ENCODE measurements around the gene MMAB.

MMAB gene

DNA sequence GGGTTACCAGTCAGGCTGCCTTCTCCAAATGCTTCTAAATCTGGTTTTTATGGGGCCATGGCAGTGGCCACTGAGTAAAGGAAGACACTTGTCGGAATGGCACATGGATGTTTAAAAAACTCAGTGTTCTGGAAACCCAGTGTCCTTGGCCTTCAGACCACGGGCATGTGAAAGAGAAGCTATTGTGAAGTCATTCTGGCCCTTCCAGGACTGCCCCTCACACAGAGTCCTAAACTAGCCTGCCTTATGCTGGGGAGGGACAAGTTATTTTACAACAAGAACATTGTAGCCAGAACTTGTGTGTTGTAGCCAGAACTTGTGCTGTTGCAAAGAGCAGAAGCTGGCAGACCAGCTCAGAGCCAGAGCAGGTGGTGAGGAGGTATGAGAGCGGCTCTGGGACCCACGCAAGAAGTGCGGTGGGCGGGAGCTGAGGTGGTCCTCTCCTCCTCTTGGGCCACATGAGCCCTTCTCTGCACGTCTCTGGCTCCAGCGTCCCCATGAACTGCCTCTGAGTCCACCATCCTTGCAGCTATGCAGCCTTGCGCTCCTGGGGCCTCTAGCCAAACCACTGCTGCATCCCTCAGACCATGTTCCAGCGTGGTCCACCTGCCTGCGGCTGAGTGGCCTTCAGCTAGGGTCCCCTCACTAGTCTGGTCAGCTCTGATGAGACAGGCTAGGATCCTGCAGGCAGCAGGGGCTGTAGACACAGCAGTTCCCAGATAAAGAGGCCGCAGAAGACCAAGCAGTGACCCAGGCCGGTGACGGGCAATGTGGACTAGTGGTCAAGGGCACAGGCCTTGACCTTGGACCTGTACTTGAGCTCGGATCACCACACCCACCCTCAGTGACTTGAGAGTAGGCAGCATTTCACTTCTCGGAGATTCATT, 32.5 kb downstream of the MMAB start:
- peaks cover 10 to 15% (median 12%) of the 10 kb centered on the region in 10 experiments for H3K4me1 ChIP-seq
- H3K36me3 ChIP-seq, result peaks cover 0 to 10% (median 0%) of the 10 kb centered on the region in 11 experiments; a peak in 4 of 22 replicates
- no peaks in the 10 kb centered on the region for H3K9me3 ChIP-seq (replicated peaks in 1 of 11)
- H3K4me3 ChIP-seq, result no peak overlapping the region
- no peak for TF ChIP-seq Cebpa-rat (IDR thresholded peaks at IDR 0.05)
- no peaks in the 10 kb centered on the region for H3K27me3 ChIP-seq
- H3K27ac ChIP-seq, result no peak overlapping the region
- peaks cover 0 to 5% (median 0%) of the 10 kb centered on the region in 11 experiments; a peak in 2 of 22 replicates for H4K20me1 ChIP-seq
- H3K9ac ChIP-seq, result no peak overlapping the region
- no peak overlapping the region for H3K4me2 ChIP-seq

DNA sequence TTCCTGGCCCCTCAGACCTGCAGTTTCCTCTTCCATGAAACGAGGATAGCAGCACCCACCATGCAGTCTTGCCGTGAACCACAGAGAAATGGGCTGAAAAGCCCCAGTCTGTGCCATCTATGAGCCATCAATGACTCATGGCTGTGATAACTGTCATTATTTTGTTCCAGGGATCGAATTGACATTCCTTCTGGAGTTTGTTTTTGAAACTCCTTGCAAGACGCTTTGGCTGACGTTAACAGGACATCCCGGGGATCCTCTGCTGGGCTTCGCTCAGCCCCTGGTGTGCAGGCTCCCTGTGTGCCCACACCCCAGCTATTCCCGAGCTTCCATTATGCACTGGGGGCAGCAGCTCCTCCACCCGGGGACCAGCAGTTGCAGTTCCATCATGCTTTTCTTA, 33.8 kb downstream of the MMAB start:
- H3K9me3 ChIP-seq (replicated peaks in 1 of 11), result no peaks in the 10 kb centered on the region
- H3K4me1 ChIP-seq, result peaks cover 0 to 2% (median 1%) of the 10 kb centered on the region in 10 experiments; a peak in 13 of 20 replicates
- no peak overlapping the region for H3K9ac ChIP-seq
- no peak overlapping the region for H3K27ac ChIP-seq
- H4K20me1 ChIP-seq, result peaks cover 0 to 7% (median 0%) of the 10 kb centered on the region in 11 experiments; a peak in 3 of 22 replicates
- H3K36me3 ChIP-seq, result peaks cover 0 to 22% (median 6%) of the 10 kb centered on the region in 11 experiments; a peak in 14 of 22 replicates
- TF ChIP-seq Cebpa-rat (IDR thresholded peaks at IDR 0.05), result no peak
- H3K27me3 ChIP-seq, result no peaks in the 10 kb centered on the region
- H3K4me2 ChIP-seq, result no peak overlapping the region
- H3K4me3 ChIP-seq, result no peak overlapping the region

DNA sequence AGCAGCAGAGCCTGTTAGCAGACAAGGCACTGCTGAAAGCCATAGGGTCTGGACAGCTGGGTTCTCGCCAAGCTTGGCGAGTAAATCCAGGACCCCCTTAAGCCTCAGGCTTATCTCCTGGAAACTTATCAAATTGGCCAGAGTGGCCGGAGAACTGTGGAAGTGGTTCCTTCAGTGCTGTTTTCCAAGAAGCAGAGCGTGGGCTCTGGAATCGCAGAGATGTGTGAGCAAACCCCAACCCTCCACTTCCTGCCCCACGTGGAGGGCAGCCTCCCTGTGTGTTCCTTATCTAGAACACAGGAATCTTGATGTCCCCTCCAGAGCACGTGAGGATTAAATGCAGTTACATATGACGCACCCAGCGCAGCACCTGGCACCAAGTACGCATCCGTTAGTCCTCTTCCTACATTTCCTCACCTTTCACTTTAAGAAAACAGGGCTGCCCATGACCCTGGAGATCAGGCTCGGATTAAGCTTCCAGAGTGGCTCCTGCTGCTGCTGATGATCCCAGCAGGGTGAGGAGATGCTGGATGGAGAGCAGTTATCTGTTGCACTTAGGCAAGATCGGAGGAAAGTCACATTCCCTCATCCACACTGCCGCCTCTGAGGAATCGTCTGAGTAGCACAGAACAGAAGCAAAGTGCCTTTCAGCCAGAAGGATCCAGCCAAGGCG, 35.0 kb downstream of the MMAB start:
- H3K4me2 ChIP-seq, result no peak overlapping the region
- no peaks in the 10 kb centered on the region for H3K27me3 ChIP-seq
- no peak overlapping the region for H3K27ac ChIP-seq
- peaks cover 0 to 34% (median 14%) of the 10 kb centered on the region in 11 experiments; a peak in 16 of 22 replicates for H3K36me3 ChIP-seq
- no peak overlapping the region for H3K4me3 ChIP-seq
- H3K9me3 ChIP-seq (replicated peaks in 1 of 11), result no peaks in the 10 kb centered on the region
- no peak for TF ChIP-seq Cebpa-rat (IDR thresholded peaks at IDR 0.05)
- H4K20me1 ChIP-seq, result peaks cover 0 to 12% (median 0%) of the 10 kb centered on the region in 11 experiments; a peak in 4 of 22 replicates
- H3K9ac ChIP-seq, result no peak overlapping the region
- H3K4me1 ChIP-seq, result no peaks in the 10 kb centered on the region

DNA sequence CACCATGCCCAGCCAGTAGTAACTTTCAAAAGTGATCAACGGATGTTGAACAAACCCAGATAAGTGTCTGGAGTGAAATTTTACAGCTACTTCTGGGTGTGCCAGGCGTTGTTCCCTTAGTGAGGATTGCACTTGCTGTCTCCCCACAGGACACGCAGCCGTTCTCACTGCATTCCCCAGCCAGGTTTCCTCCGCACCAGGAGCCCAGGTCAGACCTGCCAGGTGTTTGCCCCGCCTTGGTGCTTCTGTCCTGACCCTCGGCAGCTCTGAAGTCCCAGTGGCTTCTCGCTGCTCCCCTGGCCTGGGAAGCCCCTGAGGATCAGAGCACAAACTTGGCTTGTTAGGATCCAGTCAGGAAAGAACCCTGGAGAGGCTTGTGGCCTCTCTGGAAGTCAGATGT, 36.2 kb downstream of the MMAB start:
- no peaks in the 10 kb centered on the region for H3K4me1 ChIP-seq
- H3K27me3 ChIP-seq, result no peaks in the 10 kb centered on the region
- peaks cover 0 to 46% (median 20%) of the 10 kb centered on the region in 11 experiments; a peak in 16 of 22 replicates for H3K36me3 ChIP-seq
- TF ChIP-seq Cebpa-rat (IDR thresholded peaks at IDR 0.05), result no peak
- no peak overlapping the region for H3K4me2 ChIP-seq
- H4K20me1 ChIP-seq, result peaks cover 0 to 22% (median 0%) of the 10 kb centered on the region in 11 experiments; a peak in 4 of 22 replicates
- H3K4me3 ChIP-seq, result no peak overlapping the region
- no peak overlapping the region for H3K9ac ChIP-seq
- no peak overlapping the region for H3K27ac ChIP-seq
- H3K9me3 ChIP-seq (replicated peaks in 1 of 11), result no peaks in the 10 kb centered on the region

DNA sequence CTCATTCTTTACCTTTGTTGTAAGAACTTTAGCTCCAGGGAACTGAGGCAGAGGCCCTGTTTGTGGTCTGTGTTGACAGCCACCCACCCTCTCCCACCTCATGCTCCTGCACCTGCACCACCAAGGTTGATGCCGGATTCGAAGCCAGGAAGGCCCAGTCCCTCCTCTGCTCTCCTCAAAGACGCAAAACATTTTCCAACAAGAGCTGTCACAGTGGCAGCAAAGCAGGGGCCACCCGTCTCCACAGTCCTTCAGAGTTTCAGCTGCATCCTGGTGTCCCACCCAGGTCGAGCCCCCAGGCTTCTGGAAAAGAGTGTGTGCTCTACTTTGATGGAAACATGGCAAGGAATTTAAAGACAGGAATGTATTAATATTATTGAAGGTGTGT, 37.4 kb downstream of the MMAB start:
- H3K27me3 ChIP-seq, result no peaks in the 10 kb centered on the region
- H3K36me3 ChIP-seq, result peaks cover 10 to 59% (median 31%) of the 10 kb centered on the region in 11 experiments; a peak in 18 of 22 replicates
- H3K4me1 ChIP-seq, result no peaks in the 10 kb centered on the region
- H3K9me3 ChIP-seq (replicated peaks in 1 of 11), result no peaks in the 10 kb centered on the region
- H3K27ac ChIP-seq, result no peak overlapping the region
- H3K4me2 ChIP-seq, result no peak overlapping the region
- TF ChIP-seq Cebpa-rat (IDR thresholded peaks at IDR 0.05), result no peak
- no peak overlapping the region for H3K4me3 ChIP-seq
- no peak overlapping the region for H3K9ac ChIP-seq
- H4K20me1 ChIP-seq, result peaks cover 0 to 28% (median 0%) of the 10 kb centered on the region in 11 experiments; a peak in 4 of 22 replicates

DNA sequence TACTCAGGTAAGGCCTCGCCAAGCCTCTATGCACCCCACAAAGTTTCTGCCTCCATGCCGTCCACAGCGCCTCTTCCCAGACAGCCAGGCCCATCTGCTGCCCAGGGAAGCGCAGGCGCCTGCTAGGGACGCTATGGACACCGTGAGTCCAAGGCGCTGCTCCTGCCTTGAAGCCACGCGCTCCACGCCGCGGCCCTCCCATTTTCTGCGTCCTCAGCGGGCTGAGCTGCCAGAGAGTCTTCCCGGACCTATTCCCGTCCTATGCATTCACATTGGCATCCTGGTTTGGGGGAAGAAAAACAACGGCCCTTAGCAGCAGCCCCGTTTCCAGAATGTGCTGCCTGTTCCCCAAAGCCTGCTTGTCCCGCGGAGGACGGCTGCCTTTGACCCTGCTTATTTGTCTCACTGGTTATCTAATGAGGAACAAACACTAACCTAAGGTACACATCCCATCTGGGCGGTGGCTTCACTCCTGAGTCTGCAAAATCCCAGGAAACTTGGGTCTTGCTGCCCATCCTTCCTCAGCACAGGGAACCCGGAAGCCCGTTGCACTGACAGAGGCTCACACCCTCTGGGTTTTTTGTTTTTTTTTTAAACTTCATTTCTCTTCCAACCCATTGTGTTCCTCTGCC, 38.0 kb downstream of the MMAB start:
- H3K4me2 ChIP-seq, result no peak overlapping the region
- no peaks in the 10 kb centered on the region for H3K4me1 ChIP-seq
- no peaks in the 10 kb centered on the region for H3K9me3 ChIP-seq (replicated peaks in 1 of 11)
- H3K27me3 ChIP-seq, result no peaks in the 10 kb centered on the region
- no peak overlapping the region for H3K4me3 ChIP-seq
- peaks cover 0 to 28% (median 0%) of the 10 kb centered on the region in 11 experiments; a peak in 5 of 22 replicates for H4K20me1 ChIP-seq
- no peak for TF ChIP-seq Cebpa-rat (IDR thresholded peaks at IDR 0.05)
- no peak overlapping the region for H3K27ac ChIP-seq
- no peak overlapping the region for H3K9ac ChIP-seq
- peaks cover 15 to 64% (median 36%) of the 10 kb centered on the region in 11 experiments; a peak in 21 of 22 replicates for H3K36me3 ChIP-seq

DNA sequence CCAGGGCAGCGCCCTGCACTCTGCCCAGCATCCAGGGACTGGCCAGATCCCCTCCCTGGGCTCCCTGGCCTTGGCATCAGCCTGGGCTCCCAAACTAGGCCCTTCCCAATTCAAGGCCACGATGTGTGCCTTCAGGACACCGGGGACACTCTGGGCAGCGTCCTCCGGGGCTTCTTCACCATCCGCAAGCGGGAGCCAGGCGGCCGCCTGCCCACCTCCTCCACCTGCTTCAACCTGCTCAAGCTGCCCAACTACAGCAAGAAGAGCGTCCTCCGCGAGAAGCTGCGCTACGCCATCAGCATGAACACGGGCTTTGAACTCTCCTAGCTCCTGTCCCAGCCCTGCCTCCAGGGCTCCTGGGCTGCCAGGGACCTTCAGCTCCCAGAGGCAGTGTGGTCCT, 38.8 kb downstream of the MMAB start:
- Histone ChIP-seq H3K9ac (no peak overlapping the region), H3K4me3 (no peak overlapping the region), H3K27me3 (no peaks in the 10 kb centered on the region), H4K20me1 (peaks cover 0 to 28% (median 0%) of the 10 kb centered on the region in 11 experiments; a peak in 5 of 22 replicates), H3K27ac (no peak overlapping the region), H3K9me3 (replicated peaks in 1 of 11) (no peaks in the 10 kb centered on the region), H3K4me1 (no peaks in the 10 kb centered on the region), H3K36me3 (peaks cover 21 to 73% (median 44%) of the 10 kb centered on the region in 11 experiments; a peak in 21 of 22 replicates), H3K4me2 (no peak overlapping the region)
- TF ChIP-seq Cebpa-rat (IDR thresholded peaks at IDR 0.05), result no peak

DNA sequence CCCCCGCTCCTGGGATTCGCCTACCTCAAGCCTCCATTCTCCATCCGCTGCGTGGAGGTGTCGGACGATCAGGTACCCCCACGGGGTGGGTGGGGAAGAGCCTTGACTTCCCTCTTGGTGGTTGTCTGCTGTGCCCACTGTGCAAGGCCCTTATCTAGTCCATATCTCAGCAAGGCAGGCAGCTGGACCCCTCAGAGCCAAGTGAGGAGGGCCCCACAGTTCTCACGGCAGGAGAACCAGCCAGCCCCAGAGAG, 39.9 kb downstream of the MMAB start:
- Histone ChIP-seq H3K9me3 (replicated peaks in 1 of 11) (no peaks in the 10 kb centered on the region), H3K4me3 (no peak overlapping the region), H3K4me1 (no peaks in the 10 kb centered on the region), H3K27me3 (no peaks in the 10 kb centered on the region), H3K36me3 (peaks cover 26 to 83% (median 52%) of the 10 kb centered on the region in 11 experiments), H3K27ac (no peak overlapping the region), H3K4me2 (no peak overlapping the region), H3K9ac (no peak overlapping the region), H4K20me1 (peaks cover 0 to 33% (median 0%) of the 10 kb centered on the region in 11 experiments; a peak in 5 of 22 replicates)
- TF ChIP-seq Cebpa-rat (IDR thresholded peaks at IDR 0.05), result no peak
